Esophagus muscularis mucosa (tissue), 4 donors: ENCODE data around the gene SNX10.

ENCODE experiments used
- EP300 ChIP-seq: sonication (generic); formaldehyde crosslinking; IDR thresholded peaks from one replicate; pipeline ENCODE4 v1.6.1; 2017; ENCODE audit warnings: antibody characterized with exemption
- POLR2A ChIP-seq: fragments of 450-650 bp; IDR thresholded peaks from one replicate; pipeline ENCODE4 v1.6.1; 2017; ENCODE audit warnings: antibody characterized with exemption, moderate library complexity, mild to moderate bottlenecking, low read depth
- POLR2AphosphoS5 ChIP-seq, 2 donors: sonication (generic); formaldehyde crosslinking; IDR thresholded peaks; one replicate each; pipeline ENCODE4 v1.6.1; 2017; ENCODE audit warnings: antibody characterized with exemption in 2 of 2
- TF ChIP-seq, protein P1 (sequence below), 3 experiments: fragments of 200-600 bp in 2 of 3; fragments of 450-650 bp in 1 of 3; sonication (generic) in 2 of 3; IDR thresholded peaks; one replicate each; pipeline ENCODE4 v1.5.1; 2017 to 2019; ENCODE audit warnings: antibody characterized with exemption in 3 of 3, mild to moderate bottlenecking in 2 of 3, moderate library complexity in 1 of 3

DNA sequence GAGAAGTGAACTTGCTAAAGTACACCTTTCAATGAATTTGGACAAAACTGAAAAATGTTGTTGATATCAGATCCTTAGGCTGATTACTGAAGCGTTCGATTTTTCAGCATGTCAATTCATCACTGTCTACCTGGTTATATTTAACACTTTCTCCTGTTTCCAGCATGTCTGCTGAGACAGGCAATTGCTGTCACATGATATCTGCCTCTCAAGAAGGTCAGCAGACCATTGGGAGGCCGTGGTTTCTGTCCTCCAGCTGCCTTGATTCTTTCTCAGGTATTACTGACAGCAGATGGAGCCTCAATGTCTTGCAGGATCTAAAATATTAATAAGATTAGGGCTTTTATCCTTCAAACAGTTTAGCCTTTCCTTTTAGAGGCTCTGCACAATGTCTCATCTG, 127.5 kb downstream of the SNX10 start:
- TF ChIP-seq, protein P1, sequence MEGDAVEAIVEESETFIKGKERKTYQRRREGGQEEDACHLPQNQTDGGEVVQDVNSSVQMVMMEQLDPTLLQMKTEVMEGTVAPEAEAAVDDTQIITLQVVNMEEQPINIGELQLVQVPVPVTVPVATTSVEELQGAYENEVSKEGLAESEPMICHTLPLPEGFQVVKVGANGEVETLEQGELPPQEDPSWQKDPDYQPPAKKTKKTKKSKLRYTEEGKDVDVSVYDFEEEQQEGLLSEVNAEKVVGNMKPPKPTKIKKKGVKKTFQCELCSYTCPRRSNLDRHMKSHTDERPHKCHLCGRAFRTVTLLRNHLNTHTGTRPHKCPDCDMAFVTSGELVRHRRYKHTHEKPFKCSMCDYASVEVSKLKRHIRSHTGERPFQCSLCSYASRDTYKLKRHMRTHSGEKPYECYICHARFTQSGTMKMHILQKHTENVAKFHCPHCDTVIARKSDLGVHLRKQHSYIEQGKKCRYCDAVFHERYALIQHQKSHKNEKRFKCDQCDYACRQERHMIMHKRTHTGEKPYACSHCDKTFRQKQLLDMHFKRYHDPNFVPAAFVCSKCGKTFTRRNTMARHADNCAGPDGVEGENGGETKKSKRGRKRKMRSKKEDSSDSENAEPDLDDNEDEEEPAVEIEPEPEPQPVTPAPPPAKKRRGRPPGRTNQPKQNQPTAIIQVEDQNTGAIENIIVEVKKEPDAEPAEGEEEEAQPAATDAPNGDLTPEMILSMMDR (IDR thresholded peaks at IDR 0.05) = no peak
- no peak for TF ChIP-seq POLR2AphosphoS5 (IDR thresholded peaks at IDR 0.05)
- TF ChIP-seq POLR2A = no peak
- TF ChIP-seq EP300 = no peak
